ENCODE data around the gene PRR23C.
"Not testable (repeated sequence)": the region's sequence is repeated elsewhere in the genome, so short reads cannot be mapped to it uniquely, and the experiment has no call there.

DNA sequence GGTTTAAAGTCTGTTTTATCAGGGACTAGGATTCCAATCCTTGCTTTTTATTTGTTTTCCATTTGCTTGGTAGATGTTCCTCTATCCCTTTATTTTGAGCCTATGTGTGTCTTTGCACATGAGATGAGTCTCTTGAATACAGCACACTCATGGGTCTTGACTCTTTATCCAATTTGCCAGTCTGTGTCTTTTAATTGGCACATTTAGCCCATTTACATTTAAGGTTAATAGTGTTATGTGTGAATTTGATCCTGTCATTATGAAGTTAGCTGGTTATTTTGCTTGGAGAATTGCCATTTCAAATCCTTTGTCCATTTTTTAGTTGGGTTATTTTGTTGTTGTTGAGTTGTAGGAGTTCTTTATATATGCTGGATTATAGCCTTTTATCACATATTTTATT lies 14.1 kb downstream of the PRR23C start:
- not testable (repeated sequence) for TF ChIP-seq EZH2 (IDR thresholded peaks at IDR 0.05; ENCODE audit: borderline replicate concordance)
- TF ChIP-seq, protein P1, sequence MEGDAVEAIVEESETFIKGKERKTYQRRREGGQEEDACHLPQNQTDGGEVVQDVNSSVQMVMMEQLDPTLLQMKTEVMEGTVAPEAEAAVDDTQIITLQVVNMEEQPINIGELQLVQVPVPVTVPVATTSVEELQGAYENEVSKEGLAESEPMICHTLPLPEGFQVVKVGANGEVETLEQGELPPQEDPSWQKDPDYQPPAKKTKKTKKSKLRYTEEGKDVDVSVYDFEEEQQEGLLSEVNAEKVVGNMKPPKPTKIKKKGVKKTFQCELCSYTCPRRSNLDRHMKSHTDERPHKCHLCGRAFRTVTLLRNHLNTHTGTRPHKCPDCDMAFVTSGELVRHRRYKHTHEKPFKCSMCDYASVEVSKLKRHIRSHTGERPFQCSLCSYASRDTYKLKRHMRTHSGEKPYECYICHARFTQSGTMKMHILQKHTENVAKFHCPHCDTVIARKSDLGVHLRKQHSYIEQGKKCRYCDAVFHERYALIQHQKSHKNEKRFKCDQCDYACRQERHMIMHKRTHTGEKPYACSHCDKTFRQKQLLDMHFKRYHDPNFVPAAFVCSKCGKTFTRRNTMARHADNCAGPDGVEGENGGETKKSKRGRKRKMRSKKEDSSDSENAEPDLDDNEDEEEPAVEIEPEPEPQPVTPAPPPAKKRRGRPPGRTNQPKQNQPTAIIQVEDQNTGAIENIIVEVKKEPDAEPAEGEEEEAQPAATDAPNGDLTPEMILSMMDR (IDR thresholded peaks at IDR 0.05; ENCODE audit: poor library complexity), result not testable (repeated sequence)

Measured in hepatocyte (in vitro differentiated cells).